Superior temporal gyrus (tissue), 1 donor: ENCODE measurements around the gene PALD1.
"Not testable (repeated sequence)": the region's sequence is repeated elsewhere in the genome, so short reads cannot be mapped to it uniquely, and the experiment has no call there.

Source experiments
- DNase-seq: peaks from one replicate; pipeline ENCODE4 v3.0.0-alpha.2; 2016; ENCODE audit errors: extremely low spot score

PALD1 gene

GRCh38 chr10:70571636-70572439 is 93.3 kb downstream of the PALD1 start:
- DNase-seq = no peak

- DNase-seq = no peak
Observed at GRCh38 chr10:70573599-70574506, 95.3 kb downstream of the PALD1 start.

GRCh38 chr10:70575486-70575873 is 96.9 kb downstream of the PALD1 start:
- no peak for DNase-seq

- DNase-seq = no peak
Observed at GRCh38 chr10:70575874-70576802, 97.6 kb downstream of the PALD1 start.

GRCh38 chr10:70576803-70577517 is 98.4 kb downstream of the PALD1 start:
- DNase-seq = no peak

GRCh38 chr10:70578371-70578947 is 99.9 kb downstream of the PALD1 start:
- DNase-seq = no peak

- DNase-seq = no peak
Observed at GRCh38 chr10:70579234-70580002, 100.9 kb downstream of the PALD1 start.

GRCh38 chr10:70581176-70581575 is 102.6 kb downstream of the PALD1 start:
- not testable (repeated sequence) for DNase-seq

GRCh38 chr10:70582793-70583668 is 104.5 kb downstream of the PALD1 start:
- no peak for DNase-seq

- DNase-seq = no peak
Observed at GRCh38 chr10:70583669-70584037, 105.1 kb downstream of the PALD1 start.

GRCh38 chr10:70584366-70584765 is 105.8 kb downstream of the PALD1 start:
- DNase-seq = no peak

- DNase-seq = no peak
Observed at GRCh38 chr10:70584909-70585544, 106.5 kb downstream of the PALD1 start.

- DNase-seq = no peak
Observed at GRCh38 chr10:70585578-70586169, 107.1 kb downstream of the PALD1 start.

GRCh38 chr10:70586348-70586930 is 107.9 kb downstream of the PALD1 start:
- no peak for DNase-seq

GRCh38 chr10:70587045-70587658 is 108.6 kb downstream of the PALD1 start:
- DNase-seq = peak; percentile 90

- DNase-seq = no peak
Observed at GRCh38 chr10:70588255-70588654, 109.7 kb downstream of the PALD1 start.
